ENCODE results near the gene ASTN2.

- TF ChIP-seq POLR2AphosphoS5 (IDR thresholded peaks at IDR 0.05; ENCODE audit: low read depth, low read length) (no peak), TAF1 (IDR thresholded peaks at IDR 0.05; ENCODE audit: borderline replicate concordance, insufficient read depth, low read length) (no peak), FOXP2 (optimal IDR thresholded peaks at IDR 0.05; ENCODE audit: borderline replicate concordance, extremely low read depth, extremely low read length, insufficient read depth) (no peak), REST (IDR thresholded peaks at IDR 0.05; ENCODE audit: insufficient read depth in 1 of 2, low read depth in 2 of 2, low read length in 2 of 2) (no peak), SIN3A (IDR thresholded peaks at IDR 0.05; ENCODE audit: borderline replicate concordance, insufficient read depth, low read length) (no peak)
Measured at GRCh38 chr9:117029341-117029740, 385.5 kb downstream of the ASTN2 start.

Measured in PFSK-1 (cell line).